Inflammatory macrophage treated with lipopolysaccharide for 1 hour (primary cell): ENCODE measurements around the gene NUTF2.
A peak's percentile ranks its signal among the peaks of the same experiment; 100 is the strongest.
"Not testable (repeated sequence)": the region's sequence is repeated elsewhere in the genome, so short reads cannot be mapped to it uniquely, and the experiment has no call there.

Experiments used
- DNase-seq, 2 donors: peaks; one replicate each; pipeline ENCODE4 v3.0.0-alpha.2; 2020 to 2022

NUTF2 gene

GRCh38 chr16:67888331-67888730 is 41.6 kb downstream of the NUTF2 start:
- no peak for DNase-seq

GRCh38 chr16:67892375-67892774 is 45.6 kb downstream of the NUTF2 start:
- no peak for DNase-seq

GRCh38 chr16:67892899-67893742 is 46.4 kb downstream of the NUTF2 start, which contains the start of gene PSKH1:
Gene PSKH1, plus strand, starts transcription at chr16:67893254. Its CDS starts 15,496 bp downstream, at chr16:67908750.
- DNase-seq, result peak; percentile 94 to 98

GRCh38 chr16:67893743-67894399 is 47.1 kb downstream of the NUTF2 start:
- peak in 1 of 2 donors; percentile 10 for DNase-seq

GRCh38 chr16:67897231-67897630 is 50.5 kb downstream of the NUTF2 start:
- no peak for DNase-seq

- no peak for DNase-seq
Observed at GRCh38 chr16:67901734-67902133, 55.0 kb downstream of the NUTF2 start.

GRCh38 chr16:67902831-67903230 is 56.1 kb downstream of the NUTF2 start:
- DNase-seq, result no peak

GRCh38 chr16:67907397-67908180 is 60.9 kb downstream of the NUTF2 start:
- DNase-seq, result no peak

- no peak for DNase-seq
Observed at GRCh38 chr16:67909056-67909742, 62.5 kb downstream of the NUTF2 start.

- no peak for DNase-seq
Observed at GRCh38 chr16:67910158-67910557, 63.4 kb downstream of the NUTF2 start.

- DNase-seq, result no peak
Observed at GRCh38 chr16:67914758-67915495, 68.2 kb downstream of the NUTF2 start.

GRCh38 chr16:67915496-67915769 is 68.7 kb downstream of the NUTF2 start:
- DNase-seq, result not testable (repeated sequence)

GRCh38 chr16:67915831-67916723 is 69.3 kb downstream of the NUTF2 start:
- DNase-seq, result no peak

- no peak for DNase-seq
Observed at GRCh38 chr16:67917140-67917851, 70.6 kb downstream of the NUTF2 start.

GRCh38 chr16:67917852-67918236 is 71.1 kb downstream of the NUTF2 start:
- peak in 1 of 2 donors; percentile 20 for DNase-seq

- DNase-seq, result no peak
Observed at GRCh38 chr16:67919622-67920221, 73.0 kb downstream of the NUTF2 start.
